Astrocyte (in vitro differentiated cells and primary cell): ENCODE measurements around the gene INSYN2B.

Experiments
- CTCF ChIP-seq: IDR thresholded peaks from 2 replicates; pipeline ENCODE4 v1.5.1; 2011; ENCODE audit warnings: low read depth, mild to moderate bottlenecking, inconsistent platforms, low read length, moderate library complexity; ENCODE audit not compliant: insufficient read depth
- EZH2 ChIP-seq: IDR thresholded peaks from 2 replicates; pipeline ENCODE4 v1.6.1; 2012; ENCODE audit warnings: mild to moderate bottlenecking, low read length, inconsistent platforms; ENCODE audit not compliant: insufficient read depth

- no peak for TF ChIP-seq CTCF
- no peak for TF ChIP-seq EZH2
These were observed 30.3 kb upstream of the INSYN2B start for GRCh38 chr5:170010595-170010994.
